GF-D8 (cell line): ENCODE data around the gene ZFPM1.

Source experiments
- DNase-seq: peaks from one replicate; lab custom pipeline; 2025; lab: John Stamatoyannopoulos, UW

Gene ZFPM1

DNA sequence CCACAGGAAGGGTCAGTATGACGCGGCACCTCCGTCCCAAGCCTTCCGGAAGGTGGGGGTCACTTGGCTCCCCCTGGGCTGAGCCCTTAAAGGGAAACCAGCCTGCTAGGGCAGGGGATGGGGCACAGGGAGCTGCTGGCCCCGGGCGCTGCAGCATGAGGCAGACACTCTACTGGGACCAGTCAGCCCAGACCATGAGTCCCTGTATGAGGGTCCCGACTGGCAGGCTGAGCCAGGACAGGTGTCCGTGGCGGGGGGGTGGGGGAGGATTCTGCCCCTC, 73.8 kb downstream of the ZFPM1 start:
- DNase-seq = no peak

DNA sequence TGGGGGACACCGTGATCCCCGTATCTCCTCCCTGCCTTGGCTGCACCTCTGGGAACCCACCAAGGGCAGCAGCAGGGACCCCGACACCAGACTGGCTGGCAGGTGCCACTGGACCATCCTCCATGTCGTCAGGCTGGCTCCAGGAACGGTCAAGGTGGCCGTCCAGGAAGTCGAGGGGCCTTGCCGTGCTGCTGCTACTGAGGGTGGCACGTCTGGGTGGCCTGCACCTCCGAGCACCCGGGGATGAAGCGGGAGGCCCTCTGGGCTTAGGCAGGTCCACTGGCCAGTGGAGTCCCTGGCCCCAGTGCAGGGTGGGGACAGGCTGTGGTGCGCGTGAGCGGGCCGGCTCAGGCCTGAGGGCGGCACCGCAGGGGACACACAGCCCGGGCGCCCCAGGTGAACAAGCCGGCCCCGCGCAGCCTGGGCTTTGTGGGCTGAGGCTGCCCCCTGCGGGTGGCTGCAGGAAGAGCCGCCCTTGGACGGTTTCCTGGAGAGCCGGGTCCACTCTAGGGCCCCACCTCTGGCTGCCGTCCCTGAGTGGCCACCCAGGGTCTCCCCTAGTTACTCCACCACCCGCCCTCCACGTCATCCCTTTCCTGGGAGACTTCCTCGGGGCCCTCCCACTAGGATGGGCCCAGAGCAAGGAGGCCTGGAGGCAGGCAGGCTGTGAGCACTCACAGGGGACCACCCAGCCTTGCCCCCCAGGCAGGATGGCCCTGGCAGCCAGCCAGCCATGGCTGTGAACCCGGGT, 74.3 kb downstream of the ZFPM1 start:
- no peak for DNase-seq

DNA sequence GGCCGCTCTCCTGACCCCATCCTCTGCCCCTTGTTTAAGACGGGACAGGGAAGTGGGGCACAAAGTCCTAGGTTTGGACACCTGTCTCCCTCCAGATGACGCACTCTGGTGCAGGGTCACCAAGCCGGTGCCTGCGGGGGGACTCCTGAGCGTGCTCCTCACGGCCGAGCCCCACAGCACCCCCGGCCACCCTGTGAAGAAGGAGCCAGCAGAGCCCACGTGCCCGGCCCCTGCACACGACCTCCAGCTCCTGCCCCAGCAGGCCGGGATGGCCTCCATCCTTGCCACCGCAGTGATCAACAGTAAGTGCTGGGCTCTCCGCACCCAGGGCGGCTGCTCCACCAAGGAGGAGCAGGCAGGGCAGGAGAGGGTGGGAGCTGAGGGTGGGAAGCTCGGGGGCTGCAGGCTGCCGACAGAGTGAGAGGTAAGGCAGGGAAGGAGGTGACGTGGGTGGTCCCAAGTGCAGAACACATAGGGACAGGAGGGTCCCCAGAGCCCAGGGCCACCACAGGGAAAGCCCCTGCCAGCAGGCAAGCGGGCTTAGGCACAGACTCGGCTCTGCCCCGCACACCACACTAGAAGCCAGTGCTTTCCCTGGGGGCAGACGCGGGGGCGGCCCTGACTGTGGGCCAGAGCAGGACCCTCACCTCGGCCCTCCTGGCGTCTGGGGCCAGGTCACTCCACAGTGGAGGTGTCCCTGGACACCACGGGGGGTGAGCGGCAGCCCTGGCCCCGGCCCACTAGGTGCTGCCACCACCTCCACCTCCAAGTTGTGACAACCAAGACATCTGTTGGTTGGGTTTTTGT, 75.1 kb downstream of the ZFPM1 start:
- no peak for DNase-seq

DNA sequence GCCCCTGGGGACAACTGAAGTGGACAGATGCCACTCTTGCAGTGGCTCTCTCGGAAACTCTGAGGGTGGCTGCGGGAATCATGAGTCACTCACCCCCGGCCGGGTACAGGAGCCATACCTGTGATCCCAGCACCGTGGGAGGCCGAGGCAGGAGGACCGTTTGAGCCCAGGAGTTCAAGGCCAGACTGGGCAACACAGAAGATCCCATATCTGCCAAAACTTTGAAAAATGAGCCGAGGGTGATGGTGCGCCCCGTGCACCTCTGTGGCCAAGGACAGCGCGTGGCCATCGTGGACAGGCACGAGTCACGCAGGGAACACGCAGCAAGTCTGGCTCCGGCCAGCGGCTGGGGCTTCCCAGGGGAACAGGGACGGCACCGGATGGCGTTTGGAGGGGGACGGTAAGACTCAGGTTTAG, 75.8 kb downstream of the ZFPM1 start:
- DNase-seq = no peak

DNA sequence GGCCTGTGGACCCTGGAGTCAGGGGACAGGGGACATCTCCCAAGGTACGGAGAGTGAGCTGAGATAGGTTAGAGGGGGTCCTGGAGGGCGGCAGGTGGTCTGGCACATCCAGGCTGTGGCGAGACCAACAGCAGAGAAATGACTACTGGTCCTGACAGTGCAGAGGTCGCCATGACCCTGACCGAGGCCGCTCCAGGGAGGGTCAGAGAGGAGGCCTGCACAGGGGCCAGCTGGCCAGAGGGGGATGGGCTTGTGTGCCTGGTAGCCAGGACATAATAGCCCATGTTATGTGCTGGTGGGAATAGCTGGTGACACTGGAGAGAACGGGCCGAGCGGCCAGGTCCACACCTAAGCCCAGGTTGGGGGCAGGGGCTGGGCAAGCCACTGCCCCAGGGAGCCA, 76.5 kb downstream of the ZFPM1 start:
- DNase-seq = no peak

DNA sequence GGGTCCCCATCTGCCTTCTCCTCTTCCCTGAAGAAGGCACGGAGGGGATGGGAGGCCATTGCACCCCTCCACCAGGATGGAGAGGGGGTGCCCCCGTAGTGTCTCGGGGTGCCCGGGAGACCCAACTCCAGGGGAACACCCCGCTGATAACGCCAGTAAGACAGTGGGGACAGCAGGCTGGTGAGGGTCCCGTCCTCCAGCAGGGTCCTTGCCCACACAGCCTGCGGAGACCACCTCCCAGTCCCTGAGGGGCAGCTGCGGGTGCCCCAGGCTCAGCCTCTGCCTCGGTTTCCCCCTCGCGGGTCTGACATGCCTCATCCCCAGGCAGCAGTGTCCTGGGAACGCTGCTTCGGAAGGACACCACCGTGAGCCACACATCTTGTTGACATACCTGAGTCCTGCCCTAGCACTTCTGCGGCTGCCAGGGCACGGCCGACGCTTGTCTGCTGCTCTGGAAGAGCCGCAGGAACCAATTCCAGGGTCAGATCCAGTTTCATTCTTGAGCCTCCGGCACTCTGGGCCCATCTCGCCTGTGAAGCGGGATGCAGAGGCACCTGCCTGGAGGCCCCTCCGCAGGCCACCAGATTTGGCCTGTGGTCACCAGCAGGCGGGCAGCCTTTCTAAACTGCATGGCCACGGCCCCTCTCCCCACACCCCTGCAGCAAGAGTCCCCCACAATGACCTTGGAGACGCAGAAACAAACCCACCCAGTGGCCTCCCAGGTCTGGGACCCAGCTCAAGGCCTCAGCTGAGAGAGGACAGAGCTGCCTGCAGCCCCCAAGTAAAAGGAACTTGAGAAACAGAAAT, 77.2 kb downstream of the ZFPM1 start:
- DNase-seq = no peak

DNA sequence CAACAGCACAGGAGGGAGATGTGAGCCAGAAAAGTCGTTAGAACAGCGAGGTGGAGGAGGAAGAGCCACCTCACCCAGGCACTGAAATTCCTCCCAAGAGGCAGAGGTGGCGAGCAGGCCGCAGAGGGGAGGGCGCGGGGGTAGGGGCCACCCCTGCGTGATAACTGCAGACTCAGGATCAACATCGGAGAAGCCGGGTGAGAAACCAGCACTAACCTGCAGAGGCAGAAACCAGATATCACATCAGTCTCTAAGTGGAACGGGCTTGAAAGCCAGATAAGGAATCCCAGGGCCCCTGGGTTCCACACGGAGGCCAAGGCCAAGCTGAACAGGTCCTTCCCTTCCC, 77.8 kb downstream of the ZFPM1 start:
- no peak for DNase-seq

DNA sequence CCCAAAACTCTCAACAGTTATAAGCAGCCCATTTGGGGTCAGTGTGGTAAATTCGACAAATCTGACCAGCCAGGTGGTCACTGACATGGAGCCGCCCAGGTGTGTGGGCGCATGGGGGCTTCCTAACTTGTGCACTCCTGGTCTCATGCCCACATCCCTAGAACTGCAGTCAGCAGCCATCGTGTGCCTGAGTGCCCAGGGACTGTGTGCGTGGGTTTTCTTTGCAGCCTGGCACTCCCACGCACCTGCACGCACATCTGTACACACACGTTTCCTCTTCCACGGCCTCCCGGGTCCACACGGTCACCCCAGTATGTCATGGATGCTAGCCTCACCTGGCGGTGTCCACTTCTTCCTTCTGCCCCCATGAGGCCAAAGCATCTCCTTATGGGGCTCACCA, 78.3 kb downstream of the ZFPM1 start:
- no peak for DNase-seq

DNA sequence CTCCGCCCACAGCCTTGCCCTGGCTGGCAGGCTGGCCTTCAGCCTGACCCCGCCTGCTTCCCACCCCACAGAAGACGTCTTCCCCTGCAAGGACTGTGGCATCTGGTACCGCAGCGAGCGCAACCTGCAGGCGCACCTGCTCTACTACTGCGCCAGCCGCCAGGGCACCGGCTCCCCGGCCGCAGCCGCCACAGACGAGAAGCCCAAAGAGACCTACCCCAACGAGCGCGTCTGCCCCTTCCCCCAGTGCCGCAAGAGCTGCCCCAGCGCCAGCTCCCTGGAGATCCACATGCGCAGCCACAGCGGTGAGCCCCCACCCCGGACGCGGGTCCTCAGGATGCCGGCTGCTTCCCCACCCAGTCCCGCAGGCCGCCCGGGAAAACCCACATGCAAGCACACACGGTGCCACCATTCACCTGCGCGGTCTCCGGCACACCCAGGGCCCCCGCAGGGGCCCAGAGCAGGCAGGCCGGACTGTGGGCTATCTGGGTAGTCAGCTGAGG, 78.9 kb downstream of the ZFPM1 start:
- DNase-seq = no peak

DNA sequence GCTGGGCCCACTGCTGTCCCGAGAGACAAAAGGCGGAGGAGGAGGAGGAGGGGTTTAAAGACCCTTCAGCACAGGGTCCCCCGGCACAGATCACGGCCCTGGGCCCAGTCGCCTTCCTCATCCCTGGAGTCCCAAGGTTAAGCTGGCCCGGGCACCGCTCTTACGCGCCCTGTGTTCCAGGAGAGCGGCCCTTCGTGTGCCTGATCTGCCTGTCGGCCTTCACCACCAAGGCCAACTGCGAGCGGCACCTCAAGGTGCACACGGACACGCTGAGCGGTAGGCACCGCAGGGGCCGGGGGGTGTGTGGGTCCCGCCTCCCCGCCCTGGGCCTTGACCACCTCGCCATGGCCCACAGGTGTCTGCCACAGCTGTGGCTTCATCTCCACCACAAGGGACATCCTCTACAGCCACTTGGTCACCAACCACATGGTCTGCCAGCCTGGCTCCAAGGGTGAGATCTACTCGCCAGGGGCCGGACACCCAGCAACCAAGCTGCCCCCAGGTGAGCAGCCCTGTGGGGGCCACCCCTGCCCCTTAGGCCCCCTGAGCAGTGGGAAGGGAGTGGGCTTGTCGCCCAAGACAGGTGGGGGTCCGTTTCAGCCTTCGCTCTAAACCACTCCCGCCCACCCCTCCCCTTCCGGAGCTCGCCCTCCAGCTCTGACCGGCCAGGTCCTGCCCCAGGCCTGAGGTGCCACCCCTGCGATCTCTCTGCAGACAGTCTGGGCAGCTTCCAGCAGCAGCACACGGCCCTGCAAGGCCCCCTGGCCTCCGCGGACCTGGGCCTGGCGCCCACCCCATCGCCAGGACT, 79.6 kb downstream of the ZFPM1 start:
- DNase-seq = no peak

DNA sequence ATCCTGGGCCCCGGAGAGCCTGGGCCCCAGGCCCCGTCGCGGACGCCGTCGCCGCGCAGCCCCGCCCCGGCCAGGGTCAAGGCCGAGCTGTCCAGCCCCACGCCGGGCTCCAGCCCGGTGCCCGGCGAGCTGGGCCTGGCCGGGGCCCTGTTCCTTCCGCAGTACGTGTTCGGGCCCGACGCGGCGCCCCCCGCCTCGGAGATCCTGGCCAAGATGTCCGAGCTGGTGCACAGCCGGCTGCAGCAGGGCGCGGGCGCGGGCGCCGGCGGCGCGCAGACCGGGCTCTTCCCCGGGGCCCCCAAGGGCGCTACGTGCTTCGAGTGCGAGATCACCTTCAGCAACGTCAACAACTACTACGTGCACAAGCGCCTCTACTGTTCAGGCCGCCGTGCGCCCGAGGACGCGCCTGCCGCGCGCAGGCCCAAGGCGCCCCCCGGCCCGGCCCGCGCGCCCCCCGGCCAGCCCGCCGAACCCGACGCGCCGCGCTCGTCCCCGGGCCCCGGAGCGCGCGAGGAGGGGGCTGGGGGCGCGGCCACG, 80.4 kb downstream of the ZFPM1 start:
- DNase-seq = no peak

DNA sequence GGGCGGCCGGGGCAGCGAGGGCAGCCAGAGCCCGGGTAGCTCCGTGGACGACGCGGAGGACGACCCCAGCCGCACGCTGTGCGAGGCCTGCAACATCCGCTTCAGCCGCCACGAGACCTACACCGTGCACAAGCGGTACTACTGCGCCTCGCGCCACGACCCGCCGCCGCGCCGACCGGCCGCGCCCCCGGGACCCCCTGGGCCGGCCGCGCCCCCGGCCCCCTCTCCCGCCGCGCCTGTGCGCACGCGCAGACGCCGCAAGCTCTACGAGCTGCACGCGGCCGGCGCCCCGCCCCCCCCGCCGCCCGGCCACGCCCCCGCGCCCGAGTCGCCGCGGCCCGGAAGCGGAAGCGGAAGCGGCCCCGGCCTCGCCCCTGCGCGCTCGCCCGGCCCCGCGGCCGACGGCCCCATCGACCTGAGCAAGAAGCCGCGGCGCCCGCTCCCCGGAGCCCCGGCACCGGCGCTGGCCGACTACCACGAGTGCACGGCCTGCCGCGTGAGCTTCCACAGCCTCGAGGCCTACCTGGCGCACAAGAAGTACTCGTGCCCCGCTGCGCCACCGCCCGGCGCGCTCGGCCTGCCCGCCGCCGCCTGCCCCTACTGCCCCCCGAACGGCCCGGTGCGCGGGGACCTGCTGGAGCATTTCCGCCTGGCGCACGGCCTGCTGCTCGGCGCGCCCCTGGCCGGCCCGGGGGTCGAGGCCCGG, 81.0 kb downstream of the ZFPM1 start:
- DNase-seq = no peak

DNA sequence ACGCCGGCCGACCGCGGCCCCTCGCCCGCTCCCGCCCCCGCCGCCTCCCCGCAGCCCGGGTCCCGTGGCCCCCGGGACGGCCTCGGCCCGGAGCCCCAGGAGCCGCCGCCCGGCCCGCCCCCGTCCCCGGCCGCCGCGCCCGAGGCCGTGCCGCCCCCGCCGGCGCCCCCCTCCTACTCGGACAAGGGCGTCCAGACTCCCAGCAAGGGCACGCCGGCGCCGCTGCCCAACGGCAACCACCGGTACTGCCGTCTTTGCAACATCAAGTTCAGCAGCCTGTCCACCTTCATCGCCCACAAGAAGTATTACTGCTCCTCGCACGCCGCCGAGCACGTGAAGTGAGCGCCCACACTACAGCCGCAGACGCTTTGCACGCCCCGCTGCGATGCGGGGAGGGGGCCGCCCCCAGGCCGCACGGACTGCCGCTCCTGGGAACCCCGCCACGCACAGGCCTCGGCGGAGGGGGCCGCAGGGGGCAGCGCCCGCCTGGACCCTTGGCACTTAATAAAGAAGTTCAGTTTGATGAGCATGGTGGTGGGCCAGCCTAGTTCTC, 81.6 kb downstream of the ZFPM1 start:
- DNase-seq = no peak

DNA sequence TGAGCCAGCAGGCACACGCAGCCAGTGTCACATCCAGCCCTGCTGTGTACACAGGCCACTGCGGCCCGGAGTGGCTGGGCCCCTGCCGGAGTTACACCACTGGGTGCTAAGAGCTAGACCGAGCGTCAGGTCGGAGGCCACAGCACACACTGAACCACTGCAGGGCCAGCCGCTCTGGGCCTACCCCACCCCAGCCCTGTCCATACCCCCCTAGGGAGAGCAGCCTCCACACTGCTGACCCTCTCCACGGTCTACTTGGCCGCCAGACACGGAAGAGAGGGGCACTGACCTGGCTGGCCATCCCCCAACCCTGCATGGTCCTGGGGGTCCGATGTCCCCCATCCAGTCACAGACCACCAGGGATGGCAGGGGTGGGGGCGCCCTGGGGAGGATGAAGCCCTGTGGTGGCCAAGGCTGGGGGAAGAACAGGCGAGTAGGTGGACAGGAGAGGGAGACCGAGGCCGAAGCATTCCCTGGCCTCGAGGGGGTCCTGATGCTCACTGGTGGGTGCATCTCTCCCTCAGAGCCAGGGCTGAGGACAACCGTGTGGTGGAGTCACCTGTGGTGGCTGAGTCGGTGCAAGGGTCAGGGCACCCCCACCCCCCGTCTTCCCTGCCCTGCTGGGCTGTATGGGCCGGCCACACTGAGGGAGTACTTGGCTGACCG, 82.2 kb downstream of the ZFPM1 start:
- DNase-seq = no peak

DNA sequence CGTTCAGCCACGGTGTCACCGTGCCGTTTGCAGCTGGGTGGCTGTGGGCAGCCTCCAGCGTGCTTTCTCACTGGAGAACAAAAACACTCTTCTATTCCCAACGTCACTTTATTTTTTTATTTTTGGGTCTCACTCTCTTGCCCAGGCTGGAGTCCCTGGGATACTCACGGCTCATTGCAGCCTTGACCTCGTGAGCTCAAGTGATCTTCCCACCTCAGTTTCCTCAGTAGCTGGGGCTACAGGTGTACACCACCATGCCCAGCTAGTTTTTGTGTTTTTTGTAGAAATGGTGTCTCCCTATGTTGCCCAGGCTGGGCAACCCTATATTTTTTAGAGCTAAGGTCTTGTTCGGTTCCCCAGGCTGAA, 82.8 kb downstream of the ZFPM1 start:
- DNase-seq = no peak

DNA sequence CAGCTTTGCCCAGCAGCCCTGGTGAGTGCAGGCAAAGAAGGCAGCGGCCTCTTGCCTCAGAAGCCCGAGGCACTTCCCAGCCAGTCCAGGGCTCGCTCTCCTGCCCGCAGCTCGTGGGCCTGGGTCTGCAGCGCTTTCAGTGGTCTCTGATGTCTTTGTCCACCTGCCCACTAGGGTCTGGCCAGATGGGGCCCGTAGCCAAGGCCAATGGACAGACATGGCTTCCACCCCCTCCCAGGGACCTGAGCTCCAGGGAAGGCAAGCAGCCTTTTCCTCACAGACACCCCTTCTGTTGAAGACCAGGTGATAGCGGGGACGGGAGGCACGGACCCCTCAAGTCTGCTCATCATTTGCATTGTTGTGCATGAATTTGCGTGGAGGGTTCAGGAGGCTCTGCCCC, 83.4 kb downstream of the ZFPM1 start:
- no peak for DNase-seq

DNA sequence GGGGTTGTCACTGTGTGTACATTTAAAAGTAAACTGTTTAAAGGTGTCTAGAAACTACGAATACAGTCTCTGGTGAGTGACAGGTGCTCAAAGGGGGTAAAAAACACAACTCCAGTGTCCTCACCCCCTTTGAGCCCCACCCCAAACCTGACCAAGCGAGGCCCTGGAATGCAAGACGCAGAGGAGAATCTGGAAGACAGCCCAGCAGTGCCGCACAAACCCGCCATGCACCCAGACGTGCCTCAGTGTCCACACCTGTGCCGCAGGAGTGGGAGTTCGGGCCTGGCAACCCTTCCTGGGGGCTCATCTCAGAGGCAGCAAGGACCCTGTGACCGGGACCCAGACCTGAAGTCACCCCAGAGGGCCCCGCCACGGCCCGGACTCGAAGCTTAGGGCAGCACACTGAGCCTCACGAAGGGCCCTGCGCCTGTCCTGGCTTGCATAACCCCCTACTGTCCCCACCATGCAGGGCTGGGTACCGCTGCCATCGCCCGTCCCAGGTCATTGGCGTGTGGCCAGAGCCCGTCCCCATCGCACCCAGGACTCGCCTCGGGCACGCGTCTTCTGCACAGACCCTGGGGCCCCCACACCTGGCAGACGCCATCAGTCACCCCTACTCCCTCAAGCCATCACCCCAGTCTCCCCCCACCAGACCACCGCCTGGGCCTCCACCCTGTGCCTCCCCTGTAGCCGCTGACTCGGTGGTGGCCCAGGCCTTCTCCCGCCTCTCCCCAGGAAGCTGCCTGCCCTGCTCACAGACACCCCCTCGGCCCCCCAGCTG, 84.1 kb downstream of the ZFPM1 start:
- DNase-seq = no peak

DNA sequence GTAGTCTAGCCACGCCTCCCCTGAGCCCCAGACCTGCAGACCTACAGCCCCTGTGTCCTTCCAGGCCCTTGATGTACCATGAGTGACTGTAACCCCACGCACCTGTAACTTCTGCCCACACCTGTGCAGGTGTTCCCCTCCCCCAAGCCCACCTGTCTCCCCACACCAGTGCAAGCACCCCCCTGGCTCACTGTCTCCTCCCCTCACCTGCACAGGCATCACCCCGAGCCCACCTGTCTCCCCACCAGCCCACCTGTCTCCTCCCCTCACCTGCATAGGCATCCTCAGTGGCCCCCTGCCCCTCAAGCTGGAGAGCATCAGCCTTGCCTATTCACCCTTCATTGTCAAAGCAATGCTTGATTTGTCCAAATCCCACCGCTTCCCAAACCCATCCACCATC, 84.8 kb downstream of the ZFPM1 start:
- DNase-seq = no peak

DNA sequence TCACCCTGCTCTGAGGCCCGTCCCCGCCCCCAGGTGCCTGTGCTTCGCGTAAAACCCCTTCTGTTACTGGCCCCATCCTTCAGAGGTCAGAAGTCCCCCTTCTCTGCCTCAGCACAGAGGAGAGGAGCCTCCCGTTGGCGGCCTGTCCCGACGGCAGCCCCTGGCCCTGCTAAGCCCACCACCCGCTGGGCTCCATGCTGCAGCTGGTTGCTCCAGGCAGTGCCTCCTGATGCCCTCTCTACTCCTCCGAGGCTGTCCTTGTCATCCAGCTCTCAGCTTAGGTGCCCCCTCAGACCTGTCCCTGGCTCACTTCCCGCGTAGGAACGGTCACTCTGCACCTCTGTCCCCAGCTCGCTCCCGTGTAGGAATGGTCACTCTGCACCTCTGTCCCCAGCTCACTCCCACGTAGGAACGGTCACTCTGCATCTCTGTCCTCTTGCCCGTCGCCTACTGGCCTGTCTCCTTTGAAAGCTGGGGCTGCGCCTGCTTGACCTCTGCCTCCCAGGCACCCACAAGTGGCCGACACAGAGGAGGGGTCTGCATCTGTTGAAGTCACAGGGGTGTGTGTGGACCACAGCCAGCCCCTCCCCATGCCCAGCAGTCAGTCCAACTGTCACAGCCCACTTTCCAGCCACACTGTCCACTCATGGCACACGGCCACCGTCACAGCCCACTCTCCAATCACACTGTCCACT, 85.4 kb downstream of the ZFPM1 start:
- DNase-seq = no peak
